Measurements from ENCODE around the gene SNX25. TPM values are rescaled to one million over a fixed set of nuclear protein-coding genes. Genes with fewer than 3 reads are reported as not detected.

SNX25 gene
- total RNA-seq, 1 experiment from 2014 or later = 16.7 TPM

DNA sequence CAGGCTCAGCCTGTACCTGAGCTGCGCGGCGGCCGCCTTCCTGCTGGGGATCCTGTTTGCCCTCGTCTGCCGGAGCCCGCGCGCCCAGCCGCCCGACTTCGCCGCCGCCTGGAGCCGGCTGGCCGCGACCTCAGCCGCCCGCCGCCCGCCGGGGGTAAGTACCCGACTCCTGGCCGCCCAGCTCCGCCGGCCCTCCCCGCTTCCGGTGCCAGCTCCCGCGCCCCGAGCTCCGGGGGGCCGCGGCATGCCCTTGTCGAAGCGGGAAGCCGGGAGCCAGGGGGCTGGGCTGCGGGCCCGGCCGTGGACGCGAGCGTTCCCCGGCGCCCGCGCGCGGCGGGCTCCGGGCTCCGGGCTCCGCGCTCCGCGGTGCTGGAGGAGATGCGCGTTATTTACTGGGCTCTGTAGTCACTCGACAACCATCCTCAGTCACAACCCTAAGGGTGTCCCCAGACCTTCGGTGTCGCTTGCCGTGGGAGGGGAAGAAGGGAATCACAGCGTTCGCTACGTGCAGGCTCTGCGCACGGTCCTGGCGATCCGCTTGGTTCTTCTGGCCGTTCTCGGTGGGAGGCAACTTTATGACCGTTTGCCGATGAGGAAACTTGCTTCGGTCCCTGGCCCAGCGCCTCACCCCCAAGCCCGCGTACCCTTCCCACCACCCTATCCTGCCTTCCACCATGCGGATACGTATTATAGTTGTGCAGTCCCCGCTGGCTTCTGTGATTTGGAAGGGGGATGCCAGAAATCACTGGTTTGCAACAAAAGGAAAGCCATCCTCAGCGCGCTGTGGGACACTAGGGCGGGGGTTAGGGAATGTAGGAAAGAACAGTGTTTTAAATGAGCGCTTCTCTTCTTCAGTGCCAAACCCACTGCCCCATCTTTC, 944 bp downstream of the SNX25 start:
- H3K4me3 ChIP-seq (ENCODE audit: low read depth in 2 of 2, low read length in 2 of 2) = peak overlapping the region; percentile 66 to 77
- no peaks in the 10 kb centered on the region for H3K27me3 ChIP-seq (ENCODE audit: control insufficient read depth, insufficient read depth, low read length)
- DNase-seq (ENCODE audit: low read depth, low spot score) (no peak), ATAC-seq (peak; percentile 67)
- H3K27ac ChIP-seq (ENCODE audit: low read length) = peak overlapping the region; percentile 75
- ChIA-PET CTCF (no interaction called here), POLR2A (no interaction called here)
- peaks cover 4% of the 10 kb centered on the region for H3K4me1 ChIP-seq (ENCODE audit: control insufficient read depth, insufficient read depth, low read length)
- in situ Hi-C loops (cut with HindIII; ENCODE audit: low pct_unique_long_range_greater_than_20kb, low sequenced_read_pairs) = no loop called here
- H3K9me3 ChIP-seq (ENCODE audit: control insufficient read depth, insufficient read depth, low read depth, low read length) = no peaks in the 10 kb centered on the region
- TF ChIP-seq SIN3A (IDR thresholded peaks at IDR 0.05; ENCODE audit: borderline replicate concordance, insufficient read depth, low read depth, low read length) (0 out of 2 replicates have a peak, but pooled peaks have one; percentile 29), TCF7L2 (IDR thresholded peaks at IDR 0.05; ENCODE audit: low read depth, low read length) (no peak)
- TF ChIP-seq, protein P1, sequence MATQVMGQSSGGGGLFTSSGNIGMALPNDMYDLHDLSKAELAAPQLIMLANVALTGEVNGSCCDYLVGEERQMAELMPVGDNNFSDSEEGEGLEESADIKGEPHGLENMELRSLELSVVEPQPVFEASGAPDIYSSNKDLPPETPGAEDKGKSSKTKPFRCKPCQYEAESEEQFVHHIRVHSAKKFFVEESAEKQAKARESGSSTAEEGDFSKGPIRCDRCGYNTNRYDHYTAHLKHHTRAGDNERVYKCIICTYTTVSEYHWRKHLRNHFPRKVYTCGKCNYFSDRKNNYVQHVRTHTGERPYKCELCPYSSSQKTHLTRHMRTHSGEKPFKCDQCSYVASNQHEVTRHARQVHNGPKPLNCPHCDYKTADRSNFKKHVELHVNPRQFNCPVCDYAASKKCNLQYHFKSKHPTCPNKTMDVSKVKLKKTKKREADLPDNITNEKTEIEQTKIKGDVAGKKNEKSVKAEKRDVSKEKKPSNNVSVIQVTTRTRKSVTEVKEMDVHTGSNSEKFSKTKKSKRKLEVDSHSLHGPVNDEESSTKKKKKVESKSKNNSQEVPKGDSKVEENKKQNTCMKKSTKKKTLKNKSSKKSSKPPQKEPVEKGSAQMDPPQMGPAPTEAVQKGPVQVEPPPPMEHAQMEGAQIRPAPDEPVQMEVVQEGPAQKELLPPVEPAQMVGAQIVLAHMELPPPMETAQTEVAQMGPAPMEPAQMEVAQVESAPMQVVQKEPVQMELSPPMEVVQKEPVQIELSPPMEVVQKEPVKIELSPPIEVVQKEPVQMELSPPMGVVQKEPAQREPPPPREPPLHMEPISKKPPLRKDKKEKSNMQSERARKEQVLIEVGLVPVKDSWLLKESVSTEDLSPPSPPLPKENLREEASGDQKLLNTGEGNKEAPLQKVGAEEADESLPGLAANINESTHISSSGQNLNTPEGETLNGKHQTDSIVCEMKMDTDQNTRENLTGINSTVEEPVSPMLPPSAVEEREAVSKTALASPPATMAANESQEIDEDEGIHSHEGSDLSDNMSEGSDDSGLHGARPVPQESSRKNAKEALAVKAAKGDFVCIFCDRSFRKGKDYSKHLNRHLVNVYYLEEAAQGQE (IDR thresholded peaks at IDR 0.05; ENCODE audit: insufficient read depth in 1 of 2, low read depth in 2 of 2, low read length in 1 of 2) = no peak
- peaks cover 4% of the 10 kb centered on the region; the same call in 1 of the 2 replicates for H3K36me3 ChIP-seq (ENCODE audit: control insufficient read depth, insufficient read depth, low read length)
- BruUV-seq (replicated peaks) = no TSS peak
- intact Hi-C loops (cut with micrococcal nuclease; ENCODE audit: unreplicated experiment) = no loop called here

DNA sequence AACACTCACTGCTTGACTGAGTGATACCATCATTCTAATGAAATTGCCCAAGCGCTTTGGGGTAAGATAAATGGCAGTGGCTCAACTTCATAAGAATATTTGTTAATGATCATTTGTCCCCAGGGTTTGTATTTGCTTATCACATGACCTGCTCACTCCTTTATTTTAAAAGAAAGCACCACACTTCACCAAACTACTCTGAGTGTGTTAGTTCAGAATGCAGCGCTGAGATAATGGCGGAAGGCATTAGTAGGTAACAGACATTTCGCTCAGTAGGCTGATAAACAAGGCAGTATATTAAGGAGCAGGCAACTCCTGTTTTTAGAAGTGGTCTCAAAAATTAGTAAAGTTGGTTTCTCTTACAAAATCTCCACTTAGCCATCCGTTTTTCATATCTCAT, 1.6 kb downstream of the SNX25 start:
- no peak for DNase-seq (ENCODE audit: low read depth, low spot score)
- no TSS peak for BruUV-seq (replicated peaks)
- Histone ChIP-seq H3K9me3 (ENCODE audit: control insufficient read depth, insufficient read depth, low read depth, low read length) (no peaks in the 10 kb centered on the region), H3K4me3 (ENCODE audit: low read depth in 2 of 2, low read length in 2 of 2) (peak overlapping the region; percentile 66 to 77), H3K27ac (ENCODE audit: low read length) (peak overlapping the region; percentile 75), H3K4me1 (ENCODE audit: control insufficient read depth, insufficient read depth, low read length) (peaks cover 4% of the 10 kb centered on the region), H3K36me3 (ENCODE audit: control insufficient read depth, insufficient read depth, low read length) (peaks cover 4% of the 10 kb centered on the region; the same call in 1 of the 2 replicates), H3K27me3 (ENCODE audit: control insufficient read depth, insufficient read depth, low read length) (no peaks in the 10 kb centered on the region)
- in situ Hi-C loops (cut with HindIII; ENCODE audit: low pct_unique_long_range_greater_than_20kb, low sequenced_read_pairs) = no loop called here
- POLR2A ChIA-PET = no interaction called here
- intact Hi-C loops (cut with micrococcal nuclease; ENCODE audit: unreplicated experiment) = no loop called here
- CTCF ChIA-PET = no interaction called here
- no peak for ATAC-seq
- TF ChIP-seq SIN3A (IDR thresholded peaks at IDR 0.05; ENCODE audit: borderline replicate concordance, insufficient read depth, low read depth, low read length) (no peak), TCF7L2 (IDR thresholded peaks at IDR 0.05; ENCODE audit: low read depth, low read length) (no peak), POLR2AphosphoS5 (IDR thresholded peaks at IDR 0.05; ENCODE audit: low read depth, low read length) (no peak)
- TF ChIP-seq, protein P1 (IDR thresholded peaks at IDR 0.05; ENCODE audit: insufficient read depth in 1 of 2, low read depth in 2 of 2, low read length in 1 of 2) = no peak
- TF ChIP-seq, protein P2, sequence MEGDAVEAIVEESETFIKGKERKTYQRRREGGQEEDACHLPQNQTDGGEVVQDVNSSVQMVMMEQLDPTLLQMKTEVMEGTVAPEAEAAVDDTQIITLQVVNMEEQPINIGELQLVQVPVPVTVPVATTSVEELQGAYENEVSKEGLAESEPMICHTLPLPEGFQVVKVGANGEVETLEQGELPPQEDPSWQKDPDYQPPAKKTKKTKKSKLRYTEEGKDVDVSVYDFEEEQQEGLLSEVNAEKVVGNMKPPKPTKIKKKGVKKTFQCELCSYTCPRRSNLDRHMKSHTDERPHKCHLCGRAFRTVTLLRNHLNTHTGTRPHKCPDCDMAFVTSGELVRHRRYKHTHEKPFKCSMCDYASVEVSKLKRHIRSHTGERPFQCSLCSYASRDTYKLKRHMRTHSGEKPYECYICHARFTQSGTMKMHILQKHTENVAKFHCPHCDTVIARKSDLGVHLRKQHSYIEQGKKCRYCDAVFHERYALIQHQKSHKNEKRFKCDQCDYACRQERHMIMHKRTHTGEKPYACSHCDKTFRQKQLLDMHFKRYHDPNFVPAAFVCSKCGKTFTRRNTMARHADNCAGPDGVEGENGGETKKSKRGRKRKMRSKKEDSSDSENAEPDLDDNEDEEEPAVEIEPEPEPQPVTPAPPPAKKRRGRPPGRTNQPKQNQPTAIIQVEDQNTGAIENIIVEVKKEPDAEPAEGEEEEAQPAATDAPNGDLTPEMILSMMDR (IDR thresholded peaks at IDR 0.05) = no peak
